ENCODE results near the gene GALNT18.

The GALNT18 gene

DNA sequence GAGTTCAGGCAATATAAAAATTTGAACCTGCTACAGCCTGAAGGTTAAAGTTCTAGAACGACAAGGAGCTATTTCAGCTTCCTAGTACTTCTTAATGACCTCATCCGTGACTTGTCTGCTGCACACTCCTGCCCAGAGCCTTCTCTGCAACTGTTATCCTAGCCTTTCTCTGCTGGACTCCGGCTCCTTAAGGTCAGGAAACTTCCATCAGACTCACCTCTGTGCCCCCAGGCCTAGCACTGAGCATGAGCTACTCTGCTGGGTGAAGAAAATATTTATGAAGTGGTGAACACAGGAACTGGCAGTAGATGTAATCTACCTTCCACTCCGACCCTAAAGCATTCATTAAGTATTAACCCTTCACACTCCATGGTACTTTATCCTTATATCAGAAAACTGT is 287.2 kb downstream of the GALNT18 start:
- no peak for DNase-seq

DNA sequence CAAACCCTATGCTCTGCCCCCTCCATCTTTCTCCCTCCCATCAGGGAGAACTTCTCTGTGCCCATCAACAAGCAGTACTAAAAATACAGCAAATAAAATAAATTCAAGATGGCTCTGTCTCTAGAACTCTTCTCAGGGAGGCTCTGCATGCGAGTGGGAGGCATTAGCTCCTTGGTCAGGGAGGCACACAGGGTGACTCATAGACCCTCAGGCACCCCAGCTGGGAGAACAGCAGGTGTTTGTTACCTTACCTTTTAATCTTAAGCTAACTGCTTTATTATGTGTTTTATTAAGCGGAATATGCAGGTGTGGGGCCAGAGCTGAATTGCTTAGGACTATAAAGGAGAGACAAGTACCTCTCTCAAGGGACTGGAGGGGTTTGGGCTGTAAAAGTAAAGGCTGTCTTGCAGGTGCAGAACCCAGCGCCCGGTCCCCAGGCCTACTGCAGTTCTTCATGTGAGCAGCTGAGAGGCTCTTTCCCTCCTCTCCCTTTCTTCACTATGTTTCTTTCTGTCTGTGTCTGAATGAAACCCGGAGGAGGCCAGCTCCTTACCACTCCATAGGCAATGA is 289.6 kb downstream of the GALNT18 start:
- DNase-seq, result no peak

DNA sequence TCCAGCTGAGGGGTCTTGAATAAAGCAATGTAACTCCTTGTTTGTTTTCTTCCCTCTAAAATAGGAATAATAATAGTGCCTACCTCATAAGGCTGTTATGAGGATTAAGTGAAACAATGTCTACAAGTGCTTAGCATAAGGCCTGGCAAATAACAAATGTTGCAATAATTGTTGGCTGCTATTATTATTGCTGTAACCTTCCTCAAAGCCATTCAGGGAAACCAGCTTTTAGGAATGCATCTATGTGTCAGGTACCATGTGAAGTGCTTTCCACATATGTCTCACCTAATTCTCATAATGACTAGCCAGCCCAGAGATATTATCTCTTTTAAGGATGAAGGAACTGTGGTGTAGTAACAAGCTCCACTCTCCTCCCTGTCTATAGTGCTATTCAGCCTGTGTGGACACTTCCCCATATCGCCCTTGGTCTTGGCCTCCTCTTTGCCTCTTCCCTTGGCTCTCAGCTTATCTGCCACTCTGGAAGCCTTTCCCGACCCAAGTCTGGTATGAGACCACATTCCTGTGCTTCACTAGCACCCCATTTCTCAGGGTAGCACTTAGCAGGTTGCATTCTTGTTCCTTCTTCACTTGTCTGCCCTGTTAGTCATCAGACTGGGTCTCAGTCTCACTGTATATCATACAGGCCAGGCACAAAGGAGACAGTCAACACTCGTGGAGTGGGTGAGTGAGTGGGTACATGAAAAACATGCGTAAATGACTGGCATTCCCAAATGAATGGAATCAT is 292.6 kb downstream of the GALNT18 start:
- DNase-seq, result no peak

DNA sequence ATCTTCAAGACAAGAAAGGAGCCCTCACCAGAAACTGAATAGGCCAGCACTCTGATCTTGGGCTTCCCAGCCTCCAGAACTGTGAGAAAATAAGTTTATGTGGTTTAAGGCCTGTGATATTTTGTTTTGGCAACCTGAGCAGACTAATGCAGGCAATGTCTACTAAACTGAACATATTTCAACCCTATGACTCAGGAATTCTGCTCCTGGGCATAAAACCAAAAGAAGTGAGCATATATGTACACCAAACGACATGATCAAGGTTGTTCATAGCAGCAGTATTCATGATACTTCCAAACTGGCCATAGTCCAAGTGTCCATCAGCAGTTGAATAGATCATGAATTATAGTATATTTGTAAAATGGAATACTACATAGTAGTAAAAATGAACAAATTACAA is 297.7 kb downstream of the GALNT18 start:
- no peak for DNase-seq

DNA sequence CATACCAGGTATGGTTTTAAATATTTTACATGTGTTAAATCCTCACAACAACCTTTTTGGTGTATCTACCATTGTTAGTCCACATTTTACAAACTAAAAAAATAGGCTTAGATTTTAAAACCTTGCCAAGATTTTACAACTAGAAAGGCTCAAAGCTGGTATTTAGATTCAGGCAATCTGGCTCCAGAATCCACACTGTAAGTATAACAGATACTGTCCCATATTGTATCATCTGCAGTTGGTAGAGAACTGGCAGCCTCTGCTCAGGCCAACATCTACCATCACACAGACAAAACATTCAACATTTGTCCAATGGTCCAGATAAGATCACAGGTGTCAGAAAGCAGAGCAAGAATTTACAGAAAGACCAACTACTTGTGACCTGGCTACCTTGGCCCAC is 299.7 kb downstream of the GALNT18 start:
- no peak for DNase-seq

DNA sequence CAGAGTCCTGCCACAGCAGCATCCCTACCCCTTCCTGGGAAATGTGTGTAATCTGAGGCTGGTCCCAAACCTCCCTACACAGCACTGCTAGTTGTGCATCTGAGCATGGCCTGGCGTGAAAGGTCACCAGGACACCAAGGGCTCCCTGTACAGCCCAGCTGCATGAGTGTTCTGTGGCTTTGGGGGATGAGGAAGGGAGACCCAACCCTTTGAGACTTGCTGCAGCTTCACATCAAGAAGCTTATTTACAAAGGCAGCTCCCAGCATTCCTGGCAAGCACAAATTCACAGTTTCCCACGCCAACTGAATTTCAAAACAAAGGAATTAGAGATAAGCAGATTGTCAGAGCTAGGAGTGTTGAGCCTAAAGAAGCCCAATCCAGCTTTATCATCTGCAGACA is 301.0 kb downstream of the GALNT18 start:
- DNase-seq, result no peak

DNA sequence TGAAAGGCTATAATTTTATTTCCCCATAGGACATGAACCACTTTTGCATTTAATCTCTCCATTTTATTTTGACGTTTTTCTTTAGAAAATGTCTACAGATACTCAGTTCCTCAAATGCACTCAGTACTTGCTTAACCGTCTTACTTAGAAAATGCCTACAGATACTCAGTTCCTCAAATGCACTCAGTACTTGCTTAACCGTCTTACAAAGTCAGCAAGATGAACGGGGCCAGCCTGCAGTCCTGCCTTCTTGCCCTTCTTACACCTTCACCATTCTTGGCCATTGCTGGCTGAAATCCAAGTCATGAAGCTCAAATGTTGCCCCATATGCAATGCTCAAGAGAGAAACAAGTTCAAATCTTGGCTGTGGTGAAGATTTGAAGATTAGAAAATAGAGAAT is 302.8 kb downstream of the GALNT18 start:
- no peak for DNase-seq

DNA sequence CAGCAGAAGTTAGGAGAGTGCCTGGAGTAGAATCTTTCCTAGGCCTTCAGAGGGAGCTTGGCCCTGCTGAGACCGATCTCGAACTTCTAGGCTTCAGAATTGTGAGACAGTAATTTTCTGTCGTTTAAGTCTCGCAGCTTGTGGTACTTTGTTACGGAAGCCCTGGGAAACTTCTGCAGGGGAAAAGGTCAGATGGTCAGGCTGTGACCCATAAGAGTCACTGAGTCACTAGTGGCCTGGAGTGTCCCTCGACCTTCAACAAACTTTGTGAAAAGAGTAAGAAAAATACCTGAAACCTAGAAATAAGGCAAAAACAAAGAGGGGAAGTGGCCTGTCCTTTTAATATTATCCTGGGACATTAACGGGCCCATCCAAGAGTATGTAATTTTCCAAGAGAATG is 303.3 kb downstream of the GALNT18 start:
- no peak for DNase-seq

DNA sequence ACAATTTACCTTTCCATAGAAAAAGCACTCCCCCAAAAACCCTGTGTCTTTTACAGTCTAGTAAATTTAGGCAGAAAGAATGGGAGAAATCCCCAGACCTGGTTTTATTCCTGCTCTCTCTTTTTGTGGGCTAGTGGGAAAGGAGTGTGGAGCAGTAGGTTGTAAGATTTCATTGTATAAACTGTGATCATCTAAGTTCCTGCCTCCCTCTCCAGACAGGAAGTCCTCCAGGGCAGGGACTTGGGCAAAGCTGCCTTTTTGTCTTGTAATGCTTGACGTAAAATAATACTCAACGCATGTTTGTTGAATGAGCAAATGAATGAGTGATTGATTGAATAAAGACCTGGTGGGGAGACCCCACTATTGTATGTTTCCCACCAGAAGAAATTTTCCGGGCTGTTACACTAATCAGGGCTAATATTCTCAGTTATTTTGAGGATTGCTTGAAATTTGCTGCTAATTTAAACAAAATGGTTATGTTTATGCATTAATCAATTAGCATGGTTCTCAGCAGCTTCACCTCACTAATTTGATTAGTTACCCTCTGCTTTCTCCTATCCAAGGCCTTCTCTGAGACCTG is 305.1 kb downstream of the GALNT18 start:
- DNase-seq, result no peak

DNA sequence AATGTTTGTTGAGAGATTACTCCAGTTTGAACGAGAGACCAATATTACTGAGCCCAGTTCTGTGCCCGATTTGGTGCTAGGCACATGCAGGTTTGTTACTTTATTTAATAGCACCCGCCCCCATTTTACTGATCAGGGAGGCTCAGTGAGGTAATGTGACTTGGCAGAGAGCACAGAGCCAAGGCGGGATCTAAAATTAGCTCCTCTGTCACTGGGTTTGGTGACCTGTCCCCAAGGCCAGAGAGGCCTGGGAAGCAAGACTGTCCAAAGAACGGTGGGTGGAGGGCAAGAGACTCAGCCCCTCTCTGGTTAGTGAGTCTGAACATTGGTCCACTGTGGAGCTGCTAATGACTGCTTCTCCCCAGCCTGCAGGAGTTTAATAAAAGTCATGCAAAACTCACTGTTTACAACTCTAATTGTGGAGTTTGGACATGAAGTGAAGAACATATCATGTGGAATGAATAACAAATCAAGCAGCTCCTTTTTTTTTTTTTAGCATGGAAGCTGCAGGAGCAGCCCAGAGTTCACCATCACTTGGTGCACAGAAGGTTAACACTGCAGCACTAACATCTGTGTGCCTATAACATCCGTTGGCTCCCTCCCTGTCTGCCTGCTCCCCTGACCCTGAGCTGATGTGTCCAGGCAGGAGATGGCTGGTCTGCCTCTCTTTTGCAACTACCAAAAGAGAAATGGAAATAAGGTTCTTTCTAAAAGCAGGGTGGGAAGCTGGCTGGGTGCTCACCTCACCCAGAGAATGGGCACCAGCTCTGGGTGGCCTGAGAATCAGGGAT is 307.7 kb downstream of the GALNT18 start:
- no peak for DNase-seq

DNA sequence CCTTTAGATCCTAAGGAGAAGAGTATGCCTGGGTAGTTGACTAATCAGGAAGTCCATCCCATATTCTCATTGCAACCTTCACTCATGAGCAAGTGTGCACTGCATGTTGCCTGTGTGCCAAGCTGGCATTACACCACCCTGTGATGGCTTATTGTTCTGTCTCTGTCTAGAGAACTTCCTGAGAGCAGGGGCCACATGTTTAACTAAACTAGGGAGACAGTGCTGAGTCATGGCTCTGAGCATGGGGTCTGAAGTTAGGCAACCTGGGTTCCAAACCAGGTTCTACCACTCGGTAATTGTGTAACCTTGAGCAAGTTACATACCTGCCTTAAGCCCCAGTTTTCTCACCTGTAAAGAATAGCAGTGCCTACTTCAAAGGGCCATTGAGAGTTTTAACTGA is 308.4 kb downstream of the GALNT18 start:
- no peak for DNase-seq

DNA sequence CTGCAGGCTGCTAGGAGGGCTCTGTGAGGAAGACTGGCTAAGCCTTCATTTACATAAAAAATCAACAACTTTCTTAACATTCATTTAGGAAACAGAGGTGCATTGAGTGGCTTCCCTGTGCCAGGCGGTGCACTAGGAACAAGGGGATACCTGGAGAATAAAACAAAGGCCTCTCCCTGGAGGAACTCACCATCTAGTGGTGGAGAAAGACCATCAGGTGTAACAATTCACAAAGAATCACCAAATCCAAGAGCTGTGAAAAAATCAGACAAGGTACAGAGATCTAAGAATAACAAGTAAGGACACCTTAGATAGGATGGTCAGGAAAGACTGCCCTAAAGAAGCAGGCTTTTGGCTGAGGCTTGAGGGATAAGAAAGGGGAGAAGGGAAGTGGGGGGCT is 309.1 kb downstream of the GALNT18 start:
- no peak for DNase-seq

DNA sequence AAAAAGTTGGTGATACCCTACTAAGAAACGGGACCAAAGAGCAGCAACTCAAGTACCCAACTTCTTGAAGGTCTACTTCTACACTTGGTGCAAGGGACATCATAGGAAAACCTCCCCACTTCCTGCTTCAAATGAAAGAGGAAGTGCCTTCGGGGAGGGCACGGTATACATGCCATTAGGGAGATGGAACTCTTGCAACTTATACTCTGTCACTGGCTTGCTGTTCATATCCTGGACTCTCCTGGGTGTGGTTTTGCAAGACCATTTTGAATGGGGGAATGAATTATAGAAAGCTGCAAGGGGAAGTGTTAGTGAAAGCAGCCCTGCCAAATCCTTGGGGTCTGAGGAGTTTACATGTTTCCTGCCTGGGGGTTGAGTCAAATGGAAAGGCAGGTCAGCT is 310.6 kb downstream of the GALNT18 start:
- DNase-seq, result no peak

DNA sequence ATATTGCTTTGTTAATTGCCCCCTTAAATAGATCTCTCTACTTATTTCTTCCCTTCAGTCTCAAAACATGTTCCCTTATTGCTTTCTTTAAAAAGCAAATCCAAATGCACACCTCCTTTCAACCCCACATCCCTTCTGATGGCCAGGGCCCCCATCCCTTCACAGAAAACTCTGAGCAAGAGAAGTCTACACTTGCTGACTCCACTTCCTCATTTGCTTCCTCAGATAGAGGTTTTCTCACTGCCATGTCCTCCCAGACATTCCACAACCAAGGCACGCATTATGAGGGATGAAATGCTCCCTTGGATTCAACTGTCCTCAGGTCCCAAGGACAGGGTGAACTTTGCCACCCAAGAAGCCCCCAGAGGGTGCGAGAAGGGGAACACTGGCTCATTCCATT is 311.9 kb downstream of the GALNT18 start:
- DNase-seq, result no peak

DNA sequence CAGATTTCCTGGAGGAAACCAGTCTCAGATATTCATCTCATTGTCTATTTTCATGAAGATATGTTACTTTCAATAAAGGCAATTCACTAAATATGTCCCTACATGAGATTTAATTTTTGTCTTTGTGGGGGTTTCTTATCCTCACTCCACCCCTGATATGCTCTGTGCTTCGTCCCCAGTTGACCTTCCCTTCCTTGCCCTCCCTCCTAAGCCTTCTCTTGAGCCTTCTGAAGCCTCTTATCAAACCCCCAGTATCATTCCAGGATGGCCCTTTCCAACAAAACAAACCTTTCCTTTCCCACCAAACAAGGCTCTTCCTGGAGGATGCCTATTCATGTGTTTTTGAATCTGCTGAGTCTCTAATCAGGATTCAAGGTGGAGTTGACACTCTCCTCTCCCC is 313.6 kb downstream of the GALNT18 start:
- DNase-seq, result no peak

DNA sequence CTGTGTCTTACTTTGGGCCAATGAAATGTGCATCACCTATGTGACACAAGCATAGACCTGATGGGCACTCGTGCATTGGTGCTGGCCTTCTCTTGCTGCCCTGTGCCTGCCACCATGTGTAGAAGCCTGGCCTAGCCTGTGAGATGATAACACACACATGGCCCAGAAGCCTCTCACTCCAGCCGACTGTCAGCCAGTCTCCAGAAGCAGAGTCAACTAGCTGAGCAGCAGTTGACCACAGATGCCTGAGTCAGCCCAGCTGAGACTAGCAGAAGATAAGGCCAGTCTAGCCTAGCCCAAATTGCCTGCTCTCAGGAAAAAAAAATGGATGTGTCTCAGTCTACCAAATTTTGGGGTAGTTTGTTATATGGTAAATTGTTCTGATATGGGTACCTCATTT is 314.9 kb downstream of the GALNT18 start:
- DNase-seq, result no peak

DNA sequence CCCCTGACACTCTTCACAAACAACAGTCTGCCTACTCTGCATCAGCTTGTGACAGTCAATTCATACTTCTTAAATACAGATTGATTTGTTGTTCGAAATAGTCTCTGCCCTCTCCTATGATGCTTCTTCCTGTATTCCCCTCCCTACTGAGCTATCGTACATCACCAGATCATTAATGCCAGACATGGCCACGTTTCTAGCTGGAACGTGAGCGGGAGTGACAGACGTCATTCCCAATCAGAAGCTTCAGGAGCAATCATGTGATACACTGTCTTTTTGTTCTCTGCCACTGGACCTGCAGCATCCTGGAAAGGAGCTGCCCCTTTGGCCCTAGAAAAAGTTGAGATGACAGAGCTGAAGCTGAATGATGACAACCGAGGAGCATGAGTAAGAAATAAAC is 317.3 kb downstream of the GALNT18 start:
- DNase-seq, result no peak

DNA sequence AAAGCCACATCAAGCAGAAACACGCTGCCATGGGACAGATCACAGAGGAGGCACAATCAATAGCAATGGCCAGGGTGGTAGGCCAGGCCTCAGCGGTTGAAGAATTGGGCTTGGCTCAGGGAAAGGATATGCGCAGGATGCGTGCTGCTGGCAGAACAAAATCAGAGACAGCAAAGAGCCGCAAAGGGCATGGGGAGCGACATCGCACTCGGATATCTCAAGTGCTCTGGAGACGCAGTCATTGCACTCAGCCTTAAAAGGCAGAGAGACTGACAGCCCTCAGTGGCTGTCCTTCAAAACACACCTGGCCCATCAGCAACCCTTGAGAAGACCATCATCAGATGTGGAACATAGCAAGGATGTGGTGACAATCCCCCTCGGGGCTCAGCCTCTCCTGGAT is 319.2 kb downstream of the GALNT18 start:
- no peak for DNase-seq

DNA sequence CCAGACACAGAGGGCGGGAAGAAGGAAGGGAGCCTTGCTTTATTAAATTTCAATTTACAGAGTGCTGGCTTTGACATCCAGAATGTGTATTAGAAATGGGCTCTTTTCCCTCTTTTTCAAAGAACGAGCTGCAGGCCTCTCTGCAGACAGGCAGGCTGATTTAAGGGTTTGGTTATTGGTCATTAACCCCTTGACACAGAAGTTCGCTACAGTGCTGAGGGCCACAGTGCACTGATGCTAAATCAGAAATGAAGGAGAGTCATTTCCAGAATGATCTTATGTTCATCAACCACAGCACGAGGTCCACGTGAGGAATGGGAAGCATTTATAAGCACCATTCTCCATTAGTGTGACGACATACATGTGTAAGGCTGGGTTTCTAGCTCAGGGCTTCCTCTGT is 320.6 kb downstream of the GALNT18 start:
- no peak for DNase-seq

DNA sequence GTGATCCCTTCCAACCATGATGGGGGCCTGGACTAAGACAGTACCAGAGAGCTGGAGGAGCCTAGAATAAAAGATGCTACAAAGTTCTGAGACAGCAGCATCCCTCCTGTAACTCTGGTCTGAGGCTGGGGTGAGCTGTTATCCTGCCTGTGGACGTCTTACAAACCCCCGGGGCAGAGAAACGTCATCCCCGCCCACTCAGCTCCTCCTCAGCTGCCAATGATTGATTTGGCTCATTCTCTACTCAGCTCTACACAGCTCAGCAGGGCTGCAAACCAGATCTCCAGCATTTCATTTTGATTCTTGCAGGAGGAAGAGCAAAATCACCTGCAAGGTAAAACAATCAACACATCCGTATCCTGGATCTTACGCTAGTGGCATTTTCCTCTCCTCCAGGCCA is 324.2 kb downstream of the GALNT18 start:
- no peak for DNase-seq

DNA sequence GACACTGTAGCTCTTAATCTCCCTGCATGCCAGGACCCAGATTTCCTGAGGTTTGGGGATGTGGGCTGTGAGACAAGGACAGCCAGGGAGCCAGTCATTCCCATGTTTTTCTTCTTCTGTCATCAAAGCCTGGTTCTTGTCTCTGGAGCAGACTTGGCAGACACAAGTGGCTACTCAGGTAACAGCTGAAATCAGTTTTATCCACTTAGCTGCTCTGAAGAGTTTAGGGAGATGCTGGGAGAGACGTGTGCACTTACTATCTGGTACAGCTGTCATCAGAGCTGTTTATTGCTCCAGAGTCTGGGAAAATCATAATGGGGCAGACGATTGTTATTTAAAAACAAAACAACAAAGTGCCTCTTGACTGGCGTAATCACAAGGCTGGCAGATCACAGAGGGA is 325.4 kb downstream of the GALNT18 start:
- DNase-seq, result no peak

DNA sequence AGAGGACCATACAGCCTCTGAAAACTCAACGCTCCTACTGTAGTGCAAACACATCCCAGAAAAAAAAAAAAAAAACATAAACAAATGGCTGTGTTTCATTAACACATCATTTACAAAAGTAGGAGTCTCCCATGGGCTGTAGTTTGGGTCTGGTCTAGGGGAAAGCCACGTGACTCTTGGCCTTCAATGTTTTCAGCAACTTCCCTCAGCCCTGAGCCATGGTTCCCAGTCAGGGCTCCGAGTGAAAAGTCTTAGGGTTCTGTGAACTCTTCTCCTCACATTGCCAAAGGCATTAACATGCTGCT is 327.3 kb downstream of the GALNT18 start:
- DNase-seq, result no peak

DNA sequence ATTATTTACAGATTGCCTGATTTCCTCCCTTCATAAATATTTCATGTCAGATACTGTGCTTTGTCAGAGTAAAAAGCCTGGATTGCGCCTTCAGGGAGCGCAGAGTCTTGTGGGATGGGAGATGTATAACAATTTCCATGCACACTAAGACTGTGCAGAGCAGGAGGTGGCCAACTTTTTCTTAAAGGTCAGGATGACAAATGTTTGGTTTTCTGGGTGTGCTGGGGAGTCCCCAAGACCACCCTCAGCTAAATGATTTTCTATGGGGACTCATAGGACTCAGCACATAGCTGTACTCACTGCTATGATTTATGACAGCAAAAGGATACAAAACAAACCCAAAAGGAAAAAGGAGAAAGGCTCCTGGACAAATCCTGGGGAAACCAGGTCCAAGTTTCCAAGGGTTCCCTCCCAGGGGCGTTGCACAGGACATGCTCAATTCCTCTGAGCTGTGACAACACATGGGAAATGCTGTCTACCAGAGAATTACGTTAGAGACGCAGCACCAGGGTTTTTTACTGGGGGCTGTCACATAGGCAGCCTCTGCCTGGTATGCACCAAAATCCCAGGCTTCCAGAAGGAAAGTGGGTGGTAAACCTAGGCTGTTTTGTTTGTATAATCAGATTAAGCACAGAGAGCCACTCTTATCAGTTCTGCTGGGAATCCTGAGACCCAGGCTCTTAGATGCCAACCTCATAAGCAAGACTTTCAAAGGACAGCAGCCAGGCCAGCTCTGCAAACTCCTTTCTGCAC is 327.8 kb downstream of the GALNT18 start:
- DNase-seq, result no peak

Data from GOT3 (cell line).